A673 (cell line): ENCODE data around the gene CLEC2D.

Source experiments
- EZH2 ChIP-seq: fragments of 200-600 bp; sonication (generic); IDR thresholded peaks from 2 replicates; pipeline ENCODE4 v1.6.1; 2017; ENCODE audit warnings: borderline replicate concordance, low read depth, mild to moderate bottlenecking, mixed read lengths, antibody characterized with exemption, low read length; ENCODE audit not compliant: poor library complexity, severe bottlenecking
- TF ChIP-seq, protein P1 (sequence below): fragments of 300-800, 200-600 bp; sonication (generic); conservative IDR thresholded peaks from 2 replicates; pipeline ENCODE4 v1.5.1; 2017; ENCODE audit warnings: low read depth, mild to moderate bottlenecking, antibody characterized with exemption, low read length, moderate library complexity, mixed read lengths

DNA sequence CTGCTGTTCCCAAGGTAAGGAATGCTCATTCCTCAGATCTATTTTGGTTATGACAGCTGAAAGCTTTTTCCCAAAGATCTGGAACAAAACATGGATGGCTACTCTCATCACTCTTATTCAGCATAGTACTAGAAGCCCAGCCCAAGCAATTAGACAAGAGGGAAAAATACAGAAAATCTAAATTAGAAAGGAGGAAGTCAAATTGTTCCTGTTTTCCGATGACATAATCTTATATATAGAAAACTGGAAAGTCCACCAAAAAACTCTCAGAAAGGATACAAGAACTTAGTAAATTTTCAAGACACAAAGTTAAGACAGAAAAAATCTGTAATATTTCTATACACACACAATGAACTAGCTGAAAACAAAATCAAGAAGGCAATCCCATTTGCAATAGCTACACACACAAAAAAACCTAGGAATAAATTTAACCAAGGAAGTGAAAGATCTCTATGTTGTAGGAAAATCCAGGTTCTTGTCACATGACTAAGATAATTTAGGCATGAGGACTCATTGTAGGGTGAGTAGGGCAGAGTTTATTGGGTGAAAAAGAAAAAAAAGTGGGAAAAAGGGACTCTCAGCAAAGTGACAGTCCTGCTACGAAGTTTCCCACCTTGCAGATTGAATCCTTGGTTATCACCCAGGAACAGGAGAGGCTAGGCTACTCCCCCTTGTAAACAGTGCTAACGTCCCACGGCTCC is 33.2 kb upstream of the CLEC2D start:
- TF ChIP-seq, protein P1, sequence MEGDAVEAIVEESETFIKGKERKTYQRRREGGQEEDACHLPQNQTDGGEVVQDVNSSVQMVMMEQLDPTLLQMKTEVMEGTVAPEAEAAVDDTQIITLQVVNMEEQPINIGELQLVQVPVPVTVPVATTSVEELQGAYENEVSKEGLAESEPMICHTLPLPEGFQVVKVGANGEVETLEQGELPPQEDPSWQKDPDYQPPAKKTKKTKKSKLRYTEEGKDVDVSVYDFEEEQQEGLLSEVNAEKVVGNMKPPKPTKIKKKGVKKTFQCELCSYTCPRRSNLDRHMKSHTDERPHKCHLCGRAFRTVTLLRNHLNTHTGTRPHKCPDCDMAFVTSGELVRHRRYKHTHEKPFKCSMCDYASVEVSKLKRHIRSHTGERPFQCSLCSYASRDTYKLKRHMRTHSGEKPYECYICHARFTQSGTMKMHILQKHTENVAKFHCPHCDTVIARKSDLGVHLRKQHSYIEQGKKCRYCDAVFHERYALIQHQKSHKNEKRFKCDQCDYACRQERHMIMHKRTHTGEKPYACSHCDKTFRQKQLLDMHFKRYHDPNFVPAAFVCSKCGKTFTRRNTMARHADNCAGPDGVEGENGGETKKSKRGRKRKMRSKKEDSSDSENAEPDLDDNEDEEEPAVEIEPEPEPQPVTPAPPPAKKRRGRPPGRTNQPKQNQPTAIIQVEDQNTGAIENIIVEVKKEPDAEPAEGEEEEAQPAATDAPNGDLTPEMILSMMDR: no peak
- no peak for TF ChIP-seq EZH2
